Activated CD4-positive, alpha-beta T cell treated with anti-CD3 and anti-CD28 coated beads for 1 hour (primary cell): ENCODE results near the gene GPR158.
"Not testable (repeated sequence)": the region's sequence is repeated elsewhere in the genome, so short reads cannot be mapped to it uniquely, and the experiment has no call there.

Experiments used
- DNase-seq: peaks from one replicate; pipeline ENCODE4 v3.0.0-alpha.2; 2020

GPR158 gene, protein sequence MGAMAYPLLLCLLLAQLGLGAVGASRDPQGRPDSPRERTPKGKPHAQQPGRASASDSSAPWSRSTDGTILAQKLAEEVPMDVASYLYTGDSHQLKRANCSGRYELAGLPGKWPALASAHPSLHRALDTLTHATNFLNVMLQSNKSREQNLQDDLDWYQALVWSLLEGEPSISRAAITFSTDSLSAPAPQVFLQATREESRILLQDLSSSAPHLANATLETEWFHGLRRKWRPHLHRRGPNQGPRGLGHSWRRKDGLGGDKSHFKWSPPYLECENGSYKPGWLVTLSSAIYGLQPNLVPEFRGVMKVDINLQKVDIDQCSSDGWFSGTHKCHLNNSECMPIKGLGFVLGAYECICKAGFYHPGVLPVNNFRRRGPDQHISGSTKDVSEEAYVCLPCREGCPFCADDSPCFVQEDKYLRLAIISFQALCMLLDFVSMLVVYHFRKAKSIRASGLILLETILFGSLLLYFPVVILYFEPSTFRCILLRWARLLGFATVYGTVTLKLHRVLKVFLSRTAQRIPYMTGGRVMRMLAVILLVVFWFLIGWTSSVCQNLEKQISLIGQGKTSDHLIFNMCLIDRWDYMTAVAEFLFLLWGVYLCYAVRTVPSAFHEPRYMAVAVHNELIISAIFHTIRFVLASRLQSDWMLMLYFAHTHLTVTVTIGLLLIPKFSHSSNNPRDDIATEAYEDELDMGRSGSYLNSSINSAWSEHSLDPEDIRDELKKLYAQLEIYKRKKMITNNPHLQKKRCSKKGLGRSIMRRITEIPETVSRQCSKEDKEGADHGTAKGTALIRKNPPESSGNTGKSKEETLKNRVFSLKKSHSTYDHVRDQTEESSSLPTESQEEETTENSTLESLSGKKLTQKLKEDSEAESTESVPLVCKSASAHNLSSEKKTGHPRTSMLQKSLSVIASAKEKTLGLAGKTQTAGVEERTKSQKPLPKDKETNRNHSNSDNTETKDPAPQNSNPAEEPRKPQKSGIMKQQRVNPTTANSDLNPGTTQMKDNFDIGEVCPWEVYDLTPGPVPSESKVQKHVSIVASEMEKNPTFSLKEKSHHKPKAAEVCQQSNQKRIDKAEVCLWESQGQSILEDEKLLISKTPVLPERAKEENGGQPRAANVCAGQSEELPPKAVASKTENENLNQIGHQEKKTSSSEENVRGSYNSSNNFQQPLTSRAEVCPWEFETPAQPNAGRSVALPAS (N-terminal part only)

DNA sequence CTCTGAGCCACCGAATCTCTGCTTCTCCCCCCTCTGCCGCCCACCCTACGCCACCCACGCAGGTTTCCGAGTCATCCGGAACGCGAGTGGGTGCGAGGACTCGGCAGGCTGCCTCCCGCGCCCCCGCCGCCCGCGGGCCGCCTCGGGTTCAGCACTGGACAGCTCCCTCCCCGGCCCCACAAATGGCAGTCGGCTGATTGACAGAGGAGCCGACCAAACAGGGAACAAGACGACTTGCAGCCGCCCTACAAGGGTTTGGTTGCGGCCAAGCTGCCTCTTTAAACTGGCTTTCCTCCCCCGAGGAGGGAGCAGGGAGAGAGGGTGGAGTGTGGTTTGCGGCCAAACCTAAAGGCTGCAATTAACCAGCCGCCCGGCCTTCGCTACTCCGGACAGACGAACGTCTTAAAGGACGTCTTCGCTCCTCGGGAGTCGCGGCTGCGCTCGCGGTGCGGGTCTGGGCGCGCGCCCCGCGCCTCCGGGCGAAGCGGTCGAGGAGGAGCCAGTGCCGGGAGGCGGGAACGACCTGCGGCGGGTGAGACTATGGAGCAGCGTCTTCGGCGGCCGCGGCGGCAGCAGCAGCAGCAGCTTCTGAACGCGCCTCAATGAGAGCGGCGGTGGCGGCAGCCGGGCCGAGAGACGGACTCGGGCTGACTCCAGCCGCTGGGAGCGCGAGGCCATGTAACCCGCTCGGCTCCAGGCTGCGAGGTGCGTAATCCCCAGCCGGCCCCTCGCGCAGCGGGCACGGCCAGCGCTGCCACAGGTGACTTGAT, at the start of gene GPR158:
Gene GPR158 (plus strand): TSS at position 541 of the 770 bp plus-strand sequence. CDS start 420 bp downstream, outside the sequence.
- DNase-seq: peak; percentile 25

DNA sequence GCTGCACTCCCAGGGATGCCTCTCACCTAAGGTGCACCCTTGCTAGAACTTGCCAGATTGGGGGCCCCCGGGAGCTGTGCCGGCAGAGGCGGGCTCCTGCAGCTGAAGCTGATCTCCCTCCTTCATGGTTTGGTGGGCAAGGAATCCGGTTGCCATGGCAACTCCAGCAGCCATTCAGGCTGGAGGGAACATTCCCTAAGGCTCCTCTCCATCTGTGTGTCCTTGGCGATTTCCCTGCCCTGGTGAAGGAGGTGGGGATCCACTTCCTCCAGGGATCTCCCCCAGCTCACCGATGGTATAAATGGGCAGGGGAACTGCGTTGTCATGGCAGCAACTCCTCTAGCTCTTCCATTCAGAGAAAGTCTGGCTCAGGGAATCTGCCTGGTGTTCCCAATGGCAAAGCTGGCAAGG, 49.6 kb upstream of the GPR158 start:
- no peak for DNase-seq

DNA sequence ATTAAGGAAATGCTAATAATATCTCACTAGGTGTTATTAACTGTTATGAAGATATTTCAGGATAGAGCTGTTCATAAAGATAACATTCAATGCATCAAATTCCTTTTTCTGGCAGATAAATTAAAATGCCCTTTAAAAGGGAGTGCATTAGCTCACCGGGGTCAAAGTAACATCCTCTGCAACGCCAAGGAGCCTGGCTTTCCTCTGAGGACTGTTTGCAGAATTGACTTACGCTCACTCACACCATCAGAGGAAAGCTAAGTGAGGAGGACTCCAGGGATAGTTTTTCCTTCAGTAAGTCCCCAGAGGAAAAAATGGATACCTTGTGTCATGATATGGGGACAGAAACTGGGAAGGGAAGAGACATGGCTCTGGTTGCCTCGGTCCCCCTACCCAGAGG, 45.2 kb upstream of the GPR158 start:
- no peak for DNase-seq

DNA sequence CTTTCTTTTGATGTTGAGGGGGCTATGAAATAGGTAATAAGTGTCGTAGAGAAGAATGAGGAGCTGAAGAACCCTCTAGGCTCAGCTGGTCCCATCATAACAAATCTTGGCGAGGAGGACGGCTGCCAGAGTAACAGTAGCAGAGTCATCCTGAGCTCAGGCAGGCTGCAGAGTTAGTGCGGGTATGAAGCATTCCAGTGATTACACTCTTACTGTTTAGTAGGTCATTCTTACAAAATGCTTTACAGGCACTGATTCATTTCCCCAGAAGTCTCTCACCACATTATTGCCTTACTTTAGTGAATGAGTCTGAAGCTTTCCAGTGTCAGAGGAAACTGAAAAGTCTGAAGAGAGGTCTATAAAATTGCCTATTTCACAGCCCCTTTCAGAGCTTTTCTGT, 43.9 kb upstream of the GPR158 start:
- DNase-seq: no peak

DNA sequence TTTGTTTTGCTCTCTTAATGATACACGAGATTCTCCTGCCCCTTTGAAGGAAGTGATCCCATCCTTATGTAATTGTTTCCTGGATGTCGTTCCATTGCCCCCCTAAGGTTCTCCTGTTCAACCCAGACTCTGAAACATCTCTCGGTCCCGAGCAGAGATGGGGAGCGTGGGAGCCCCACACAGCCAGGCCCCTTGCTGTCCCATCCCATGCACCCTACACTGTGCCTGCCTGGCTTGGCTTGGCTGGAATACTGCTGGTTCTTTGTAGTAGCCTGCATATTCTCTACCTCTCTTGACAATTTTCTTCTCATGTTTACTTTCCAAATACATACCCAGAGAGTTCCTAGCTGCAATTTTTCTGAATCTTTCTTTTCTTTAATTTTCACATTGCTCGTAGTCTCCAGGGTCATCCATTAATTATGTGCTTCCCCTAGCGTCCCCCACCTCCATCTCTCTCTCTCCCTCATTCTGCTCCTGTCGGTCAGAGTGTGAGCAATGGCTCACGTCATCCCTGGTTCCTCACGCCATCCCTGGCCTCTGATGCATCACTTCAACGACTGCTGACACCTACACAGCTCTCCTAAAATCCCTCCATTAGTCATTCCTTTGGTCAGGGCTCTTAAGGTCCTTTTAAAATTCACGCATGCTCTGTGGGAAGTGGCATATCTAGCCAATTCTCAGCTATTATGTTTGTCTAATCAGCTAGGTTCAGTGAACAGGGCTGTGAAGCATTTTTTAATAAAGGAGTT, 32.5 kb upstream of the GPR158 start:
- DNase-seq: no peak

DNA sequence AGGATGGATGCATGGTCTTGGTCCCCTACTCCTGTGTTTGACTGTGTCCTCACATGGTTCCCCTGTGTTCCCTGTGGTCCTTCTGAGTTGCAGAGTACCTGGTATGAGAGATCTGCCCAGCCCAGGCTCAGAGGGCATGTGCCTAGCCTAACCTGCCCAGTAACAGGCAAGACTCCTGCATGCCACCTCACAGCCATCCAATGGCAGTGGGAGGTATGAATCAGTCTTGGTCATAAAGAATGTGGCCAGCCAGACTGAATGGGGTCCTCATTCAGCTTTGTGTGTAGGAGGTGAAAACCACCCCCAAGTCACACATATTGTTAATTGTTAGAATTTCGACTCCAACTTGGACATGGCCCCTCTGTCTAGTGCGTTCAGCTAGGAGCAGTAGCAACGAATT, 17.2 kb upstream of the GPR158 start:
- DNase-seq: no peak

DNA sequence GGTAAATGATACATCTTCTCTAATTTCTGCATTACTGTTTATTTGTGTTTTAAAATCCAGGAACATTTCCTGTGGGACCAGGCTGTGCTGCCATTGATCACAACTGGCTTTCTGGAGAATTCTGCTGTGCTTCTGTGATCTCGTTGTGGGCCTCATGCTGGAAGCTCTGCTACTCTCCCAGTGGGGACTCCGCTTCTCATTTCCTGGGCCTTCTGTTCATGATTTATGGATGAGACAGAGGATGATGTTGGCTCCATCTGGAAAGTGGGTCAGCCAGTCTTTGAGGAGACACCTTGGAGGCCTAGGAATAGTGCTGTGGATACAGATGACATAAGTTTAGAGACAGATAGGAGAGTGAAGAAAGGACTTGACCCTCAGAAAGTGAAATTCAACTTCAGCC, 15.2 kb upstream of the GPR158 start:
- no peak for DNase-seq

DNA sequence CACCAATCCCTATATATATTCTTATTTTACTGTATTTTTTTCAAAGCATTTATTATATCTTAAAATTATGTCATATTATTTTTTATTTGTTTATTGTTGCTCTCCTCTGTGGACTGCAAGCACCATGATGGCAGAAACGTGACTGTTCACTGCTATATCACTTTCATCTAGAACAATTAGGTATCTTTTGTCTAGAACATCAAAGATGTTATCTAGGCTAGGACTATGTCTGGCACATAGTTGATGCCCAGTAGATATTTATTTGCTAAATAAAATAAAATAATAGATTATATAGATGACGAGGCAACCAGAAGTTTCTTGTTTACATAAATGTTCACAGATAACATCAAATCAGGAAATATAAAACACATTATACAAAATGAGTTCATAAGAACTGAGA, 12.4 kb upstream of the GPR158 start:
- no peak for DNase-seq

DNA sequence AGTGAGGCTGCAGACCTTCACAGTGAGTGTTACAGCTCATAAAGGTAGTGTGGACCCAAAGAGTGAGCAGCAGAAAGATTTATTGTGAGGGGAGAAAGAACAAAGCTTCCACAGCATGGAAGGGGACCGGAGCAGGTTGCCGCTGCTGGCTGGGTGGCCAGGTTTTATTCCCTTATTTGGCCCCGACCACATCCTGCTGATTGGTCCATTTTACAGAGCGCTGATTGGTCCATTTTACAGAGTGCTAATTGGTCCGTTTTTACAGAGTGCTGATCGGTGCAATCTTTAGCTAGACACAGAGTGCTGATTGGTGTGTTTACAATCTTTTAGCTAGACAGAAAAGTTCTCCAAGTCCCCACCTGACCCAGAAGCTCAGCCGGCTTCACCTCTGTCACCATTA, 11.3 kb upstream of the GPR158 start:
- not testable (repeated sequence) for DNase-seq

DNA sequence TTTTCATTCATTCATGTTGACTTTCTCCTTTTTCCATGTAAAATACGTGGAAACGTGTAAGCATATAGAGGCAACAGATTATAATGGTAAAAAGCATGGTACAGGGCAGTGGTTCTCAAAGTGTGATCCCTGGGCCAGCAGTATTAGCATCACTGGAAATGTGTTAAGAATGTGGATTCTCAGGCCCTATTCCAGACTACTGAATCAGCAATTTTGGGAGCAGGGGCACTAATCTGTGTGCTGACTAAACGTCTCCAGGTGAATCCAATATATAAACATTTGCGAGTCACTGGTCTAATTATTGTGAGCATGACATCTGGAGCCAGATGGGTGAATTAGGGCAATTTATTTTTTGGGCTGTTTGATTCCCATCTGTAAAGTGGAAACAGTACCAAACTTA, 5.1 kb upstream of the GPR158 start:
- no peak for DNase-seq

DNA sequence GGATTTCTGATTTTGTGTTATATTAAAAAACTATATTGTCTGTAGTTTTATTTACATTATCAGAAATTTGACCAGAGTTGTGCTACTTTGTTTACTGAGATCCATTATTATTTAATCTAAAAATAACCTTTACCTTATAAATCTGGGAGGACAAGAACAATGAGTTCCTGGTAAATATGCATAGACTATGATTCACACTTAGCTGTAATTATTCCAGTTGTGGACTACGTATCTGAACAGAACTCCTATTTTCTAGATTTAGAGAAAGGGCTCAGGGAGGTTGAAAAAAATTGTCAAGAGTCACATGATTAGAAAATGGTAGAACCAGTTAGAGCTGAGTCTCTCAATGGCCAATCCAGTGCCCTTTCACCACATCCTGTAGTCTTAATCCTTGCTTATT, 4.2 kb upstream of the GPR158 start:
- DNase-seq: no peak

DNA sequence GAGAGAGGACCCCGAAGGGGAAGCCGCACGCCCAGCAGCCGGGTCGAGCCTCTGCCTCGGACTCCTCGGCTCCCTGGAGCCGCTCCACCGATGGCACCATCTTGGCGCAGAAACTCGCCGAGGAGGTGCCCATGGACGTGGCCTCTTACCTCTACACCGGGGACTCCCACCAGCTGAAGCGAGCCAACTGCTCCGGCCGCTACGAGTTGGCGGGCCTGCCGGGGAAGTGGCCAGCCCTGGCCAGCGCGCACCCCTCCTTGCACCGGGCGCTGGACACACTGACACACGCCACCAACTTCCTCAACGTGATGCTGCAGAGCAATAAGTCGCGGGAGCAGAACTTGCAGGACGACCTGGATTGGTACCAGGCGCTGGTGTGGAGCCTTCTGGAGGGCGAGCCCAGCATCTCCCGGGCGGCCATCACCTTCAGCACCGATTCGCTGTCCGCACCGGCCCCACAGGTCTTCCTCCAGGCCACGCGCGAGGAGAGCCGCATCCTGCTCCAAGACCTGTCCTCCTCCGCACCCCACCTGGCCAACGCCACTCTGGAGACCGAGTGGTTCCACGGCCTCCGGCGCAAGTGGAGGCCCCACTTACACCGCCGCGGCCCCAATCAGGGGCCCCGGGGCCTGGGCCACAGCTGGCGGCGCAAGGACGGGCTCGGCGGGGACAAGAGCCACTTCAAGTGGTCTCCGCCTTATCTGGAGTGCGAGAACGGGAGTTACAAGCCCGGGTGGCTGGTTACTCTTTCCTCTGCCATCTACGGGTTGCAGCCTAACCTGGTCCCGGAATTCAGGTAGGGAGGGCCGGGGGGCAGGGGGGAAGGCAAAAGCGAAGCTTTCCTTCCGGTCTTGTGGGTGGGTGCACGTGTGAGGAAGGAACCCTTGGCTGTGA, 973 bp downstream of the GPR158 start:
- no peak for DNase-seq

DNA sequence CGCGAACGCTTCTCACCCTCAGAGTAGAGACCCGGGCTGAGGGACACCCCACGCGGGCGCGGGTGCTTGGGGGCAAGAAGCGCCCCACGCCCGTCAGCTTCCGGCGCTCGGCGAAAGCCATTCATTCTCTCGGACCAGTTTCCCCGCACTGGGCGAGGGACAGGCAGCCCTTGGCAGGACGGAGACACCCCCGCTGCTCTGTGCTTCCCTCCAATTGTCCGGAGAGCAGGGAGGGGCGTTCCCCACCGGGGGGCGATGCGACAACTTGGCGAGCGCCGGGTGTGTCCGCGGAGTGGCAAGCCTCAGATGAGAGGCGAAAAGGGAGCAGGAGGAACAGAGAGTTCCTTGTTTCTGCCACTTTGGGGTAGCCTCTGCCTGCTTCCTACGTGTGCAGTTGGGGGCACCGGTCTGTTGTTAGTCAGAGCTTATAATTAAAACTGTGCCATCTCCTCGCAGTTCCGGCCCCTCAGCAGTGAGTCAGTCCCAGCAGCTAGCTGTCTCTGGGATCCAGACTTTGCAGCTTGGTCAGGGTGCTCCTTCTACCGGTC, 1.7 kb downstream of the GPR158 start:
- DNase-seq: no peak

DNA sequence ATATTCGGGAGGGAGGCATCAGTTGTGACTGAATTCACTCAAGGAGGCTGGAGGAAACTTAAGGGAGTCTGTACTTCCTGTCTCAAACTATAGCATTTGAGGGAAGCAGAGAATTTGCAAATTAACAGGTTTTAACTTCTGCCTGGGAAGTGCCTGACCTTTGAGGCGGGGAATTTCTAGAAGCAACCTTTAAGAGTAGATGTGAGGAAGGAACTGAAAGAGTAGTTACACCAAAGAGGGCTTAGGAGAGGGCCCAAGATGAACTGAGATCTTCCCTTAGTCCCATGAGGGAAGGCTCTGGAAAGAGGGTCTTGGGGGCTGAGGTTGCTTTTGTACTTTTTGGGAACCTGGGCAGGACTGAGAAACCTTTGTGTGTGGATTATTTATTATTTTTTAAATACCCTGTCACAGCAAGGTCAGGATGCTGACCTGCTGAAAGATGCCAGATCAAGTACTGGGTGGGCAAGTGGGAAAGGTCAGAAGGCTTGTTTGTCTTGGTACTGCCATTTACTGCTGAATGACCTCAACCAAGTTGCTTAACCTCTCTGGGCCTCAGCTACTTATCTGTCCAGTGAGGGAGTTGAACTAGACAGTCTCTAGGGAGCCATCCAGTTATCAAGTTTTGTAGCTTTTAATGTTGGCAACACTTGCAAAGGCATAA, 2.4 kb downstream of the GPR158 start:
- no peak for DNase-seq

DNA sequence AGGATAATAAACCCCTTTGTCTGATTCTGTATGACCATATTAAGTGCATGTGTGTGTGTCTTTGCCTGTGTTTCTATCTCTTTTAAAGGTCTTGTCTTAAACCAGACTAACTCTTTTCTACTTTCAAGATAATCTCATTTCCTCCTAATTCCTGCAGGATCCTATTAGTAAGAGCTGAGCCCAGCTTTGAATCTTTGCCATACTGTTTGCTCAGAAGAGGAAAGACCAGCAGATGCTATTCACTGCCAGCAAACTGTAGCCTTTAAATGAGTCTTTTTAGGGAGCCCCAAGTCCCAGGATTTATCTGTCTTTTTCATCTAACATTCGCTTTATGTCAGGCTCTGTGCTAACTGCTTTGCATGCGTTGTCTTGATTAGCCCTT, 2.9 kb downstream of the GPR158 start:
- DNase-seq: no peak

DNA sequence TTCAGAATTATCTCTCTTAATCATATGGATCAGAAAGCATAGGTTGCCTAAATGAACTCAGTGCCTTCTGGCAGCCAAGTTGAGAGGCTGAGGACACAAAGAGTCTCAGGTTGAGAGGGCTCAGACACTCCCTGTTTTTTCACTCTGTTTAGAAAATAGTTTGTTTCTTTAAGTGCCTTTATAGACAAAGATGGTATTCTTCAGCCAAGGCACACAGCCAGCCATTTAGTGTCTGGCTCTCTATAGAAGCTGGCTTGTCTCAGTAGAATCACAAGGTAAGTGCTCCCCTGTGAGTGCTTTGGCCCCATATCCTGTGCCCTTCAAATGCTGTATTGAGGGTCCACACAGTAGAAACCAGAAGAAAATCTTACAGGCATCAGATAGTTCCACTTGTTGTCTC, 3.6 kb downstream of the GPR158 start:
- DNase-seq: no peak

DNA sequence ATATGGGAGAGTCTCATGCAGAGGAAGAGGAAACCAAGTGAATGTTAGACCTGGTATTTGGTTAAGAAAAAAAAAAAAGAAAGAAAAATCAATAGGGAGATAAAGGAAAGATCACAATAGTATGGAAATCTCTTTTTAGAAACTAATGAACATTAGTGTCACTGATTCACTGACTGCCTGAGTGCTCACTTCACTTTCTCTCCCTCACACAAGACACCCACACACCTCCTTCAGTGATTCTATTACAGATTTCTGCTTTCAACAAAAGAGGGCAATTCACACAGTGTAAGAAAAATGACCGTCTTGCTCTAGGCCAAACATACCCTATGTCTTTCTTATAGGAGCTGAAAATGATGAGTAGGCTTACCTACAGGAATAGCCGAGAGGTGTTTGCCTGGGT, 6.0 kb downstream of the GPR158 start:
- DNase-seq: no peak

DNA sequence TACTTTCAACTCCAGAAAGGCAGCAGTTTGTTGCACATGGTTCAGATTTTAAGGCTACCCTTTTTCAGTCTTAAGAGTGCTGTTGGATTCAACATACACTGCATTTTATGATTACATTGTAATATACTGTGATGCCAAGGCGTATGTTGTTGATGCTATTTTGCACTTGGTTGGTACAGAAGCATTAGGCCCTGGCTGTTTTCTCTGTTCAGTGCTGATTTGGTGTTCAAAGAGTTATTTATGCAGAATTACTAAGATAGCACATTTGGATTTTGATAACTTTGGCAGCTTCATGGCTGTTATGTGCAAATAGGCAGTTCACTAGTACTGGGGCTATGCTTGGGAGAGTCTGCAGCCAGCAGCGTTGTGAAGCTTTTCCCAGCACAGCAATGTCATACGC, 7.8 kb downstream of the GPR158 start:
- DNase-seq: no peak

DNA sequence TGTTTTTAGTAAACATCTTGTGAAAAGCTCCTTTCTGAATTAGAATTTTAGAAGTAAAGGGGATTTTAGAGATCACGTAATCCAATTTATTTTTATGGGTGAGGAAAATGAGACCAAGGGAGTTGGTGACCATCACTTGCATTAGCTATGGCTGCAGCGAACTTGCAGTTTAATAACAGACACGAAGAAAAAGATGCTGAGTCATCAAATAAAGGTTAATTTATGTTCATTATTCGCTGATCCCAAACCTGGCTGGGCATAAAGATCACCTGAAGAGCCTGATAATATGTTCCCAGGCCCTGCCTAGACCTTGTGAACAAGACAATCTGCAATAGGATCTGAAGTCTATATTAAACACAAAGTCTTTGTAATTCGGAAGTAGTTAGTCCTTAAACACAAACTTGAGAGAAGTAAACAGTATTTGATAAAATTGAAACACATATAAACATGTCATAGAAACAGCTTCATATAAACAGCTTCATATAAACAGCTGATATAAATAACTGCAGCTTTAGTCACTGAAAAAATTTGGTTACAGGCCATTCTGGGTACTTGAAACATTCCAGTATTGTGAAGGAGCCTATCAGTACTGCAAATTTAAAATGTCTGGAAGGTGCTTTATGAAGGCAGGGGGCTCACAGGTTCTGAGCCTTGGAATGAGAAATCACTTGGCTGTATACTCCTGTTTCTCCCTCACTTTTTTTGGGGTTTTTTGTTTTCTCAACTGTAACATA, 16.5 kb downstream of the GPR158 start:
- DNase-seq: no peak
